OCI-LY3 (cell line): ENCODE results near the gene HMBS.
A peak's percentile ranks its signal among the peaks of the same experiment; 100 is the strongest.

Experiments
- H2AFZ ChIP-seq: fragments of 200-600, 300-600 bp; shearing (Covaris generic); 2 replicates; pipeline ENCODE4 v1.6.0; 2014; ENCODE audit warnings: antibody characterized with exemption, low read depth, low read length
- H3K27ac ChIP-seq: fragments of 200-600, 300-600 bp; sonication (generic); 2 replicates; pipeline ENCODE4 v1.5.1; 2014; ENCODE audit warnings: mild to moderate bottlenecking, low read length, moderate library complexity, mixed read lengths
- H3K27me3 ChIP-seq: fragments of 200-600, 300-600 bp; sonication (generic); 2 replicates; pipeline ENCODE4 v1.6.1; 2014; ENCODE audit warnings: low read depth, low read length, mixed read lengths
- H3K36me3 ChIP-seq: fragments of 200-600, 300-600 bp; sonication (generic); replicated peaks from 2 replicates; pipeline ENCODE3; 2014; ENCODE audit warnings: low read depth, low read length, mixed read lengths
- H3K4me1 ChIP-seq: fragments of 300-600, 200-600 bp; sonication (generic); 2 replicates; pipeline ENCODE4 v1.6.1; 2014; ENCODE audit warnings: low read length, mixed read lengths
- H3K4me2 ChIP-seq: fragments of 200-600, 300-600 bp; sonication (generic); 2 replicates; pipeline ENCODE4 v1.6.1; 2014; ENCODE audit warnings: low read length, mixed read lengths
- H3K4me3 ChIP-seq: fragments of 300-600, 200-600 bp; sonication (generic); 2 replicates; pipeline ENCODE4 v1.5.1; 2014; ENCODE audit warnings: antibody characterized with exemption, mild to moderate bottlenecking, low read length, moderate library complexity
- H3K79me2 ChIP-seq: fragments of 300-600, 200-600 bp; shearing (Covaris generic); 2 replicates; pipeline ENCODE4 v1.6.1; 2014; ENCODE audit warnings: mild to moderate bottlenecking, low read length, mixed read lengths
- H3K9ac ChIP-seq: fragments of 300-600, 200-600 bp; shearing (Covaris generic); 2 replicates; pipeline ENCODE4 v1.6.0; 2014; ENCODE audit warnings: mild to moderate bottlenecking, low read length, moderate library complexity
- H3K9me3 ChIP-seq: fragments of 200-600, 300-600 bp; shearing (Covaris generic); 2 replicates; pipeline ENCODE4 v1.6.1; 2014; ENCODE audit warnings: low read length, mixed read lengths; ENCODE audit not compliant: insufficient read depth
- H4K20me1 ChIP-seq: fragments of 200-600, 300-600 bp; sonication (generic); 2 replicates; pipeline ENCODE4 v1.6.1; 2016; ENCODE audit warnings: low read length, mixed read lengths; ENCODE audit not compliant: insufficient read depth
- CTCF ChIP-seq: fragments of 200-600, 300-600 bp; sonication (generic); IDR thresholded peaks from 2 replicates; pipeline ENCODE4 v1.5.1; 2014; ENCODE audit warnings: antibody characterized with exemption, low read length, low read depth
- EZH2phosphoT487 ChIP-seq: fragments of 200-600 bp; shearing (Covaris generic); IDR thresholded peaks from 2 replicates; pipeline ENCODE4 v1.6.1; 2018; ENCODE audit warnings: antibody characterized with exemption, mixed run types, low read depth

Gene HMBS

GRCh38 chr11:119077839-119078238 is 6.8 kb upstream of the HMBS start:
- H3K79me2 ChIP-seq = no peaks in the 10 kb centered on the region
- no peak overlapping the region for H3K27ac ChIP-seq
- H4K20me1 ChIP-seq = no peaks in the 10 kb centered on the region
- no peak overlapping the region for H3K9ac ChIP-seq
- no peak overlapping the region for H2AFZ ChIP-seq
- TF ChIP-seq EZH2phosphoT487 (no peak), CTCF (no peak)
- no peak overlapping the region for H3K4me2 ChIP-seq
- H3K4me3 ChIP-seq = no peak overlapping the region
- H3K36me3 ChIP-seq = peaks cover 26% of the 10 kb centered on the region
- no peaks in the 10 kb centered on the region for H3K27me3 ChIP-seq
- H3K9me3 ChIP-seq = no peaks in the 10 kb centered on the region
- no peaks in the 10 kb centered on the region for H3K4me1 ChIP-seq

- H3K27me3 ChIP-seq = no peaks in the 10 kb centered on the region
- no peak for TF ChIP-seq CTCF
- TF ChIP-seq EZH2phosphoT487 = no peak
- H3K4me1 ChIP-seq = no peaks in the 10 kb centered on the region
- H3K4me2 ChIP-seq = no peak overlapping the region
- H3K79me2 ChIP-seq = no peaks in the 10 kb centered on the region
- H2AFZ ChIP-seq = no peak overlapping the region
- no peak overlapping the region for H3K4me3 ChIP-seq
- H3K27ac ChIP-seq = no peak overlapping the region
- H4K20me1 ChIP-seq = no peaks in the 10 kb centered on the region
- H3K9me3 ChIP-seq = no peaks in the 10 kb centered on the region
- H3K9ac ChIP-seq = no peak overlapping the region
- H3K36me3 ChIP-seq = peaks cover 18% of the 10 kb centered on the region
Measured at GRCh38 chr11:119078675-119079420, 5.8 kb upstream of the HMBS start.

- peaks cover 12% of the 10 kb centered on the region for H3K36me3 ChIP-seq
- H3K4me1 ChIP-seq = peaks cover 10% of the 10 kb centered on the region
- no peak overlapping the region for H3K4me2 ChIP-seq
- peaks cover 14% of the 10 kb centered on the region for H3K79me2 ChIP-seq
- no peaks in the 10 kb centered on the region for H3K9me3 ChIP-seq
- no peak overlapping the region for H3K9ac ChIP-seq
- TF ChIP-seq EZH2phosphoT487 (no peak), CTCF (no peak)
- H3K27ac ChIP-seq = no peak overlapping the region
- no peaks in the 10 kb centered on the region for H4K20me1 ChIP-seq
- no peaks in the 10 kb centered on the region for H3K27me3 ChIP-seq
- H3K4me3 ChIP-seq = no peak overlapping the region
- H2AFZ ChIP-seq = no peak overlapping the region
Measured at GRCh38 chr11:119081682-119082260, 2.9 kb upstream of the HMBS start.

GRCh38 chr11:119085437-119085847 is 761 bp downstream of the HMBS start:
- Histone ChIP-seq H2AFZ (0 out of 2 replicates have a peak overlapping the region, but pooled peaks have one; percentile 51), H3K9me3 (no peaks in the 10 kb centered on the region), H3K4me2 (peak overlapping the region; percentile 99), H3K36me3 (peaks cover 3% of the 10 kb centered on the region), H3K4me1 (peaks cover 13% of the 10 kb centered on the region), H3K9ac (peak overlapping the region; percentile 87), H3K27me3 (no peaks in the 10 kb centered on the region), H3K79me2 (peaks cover 14% of the 10 kb centered on the region), H3K4me3 (peak overlapping the region; percentile 92), H3K27ac (peak overlapping the region; percentile 67), H4K20me1 (no peaks in the 10 kb centered on the region)
- TF ChIP-seq CTCF (no peak), EZH2phosphoT487 (no peak)
